GM19467 (cell line): ENCODE data around the gene LEF1.

Experiments
- ATAC-seq: cut with Tn5 transposase; IDR thresholded peaks from one replicate; pipeline ENCODE4 v1.9.1; 2021; ENCODE audit warnings: mild to moderate bottlenecking, moderate library complexity; ENCODE audit not compliant: unreplicated experiment

LEF1 gene

DNA sequence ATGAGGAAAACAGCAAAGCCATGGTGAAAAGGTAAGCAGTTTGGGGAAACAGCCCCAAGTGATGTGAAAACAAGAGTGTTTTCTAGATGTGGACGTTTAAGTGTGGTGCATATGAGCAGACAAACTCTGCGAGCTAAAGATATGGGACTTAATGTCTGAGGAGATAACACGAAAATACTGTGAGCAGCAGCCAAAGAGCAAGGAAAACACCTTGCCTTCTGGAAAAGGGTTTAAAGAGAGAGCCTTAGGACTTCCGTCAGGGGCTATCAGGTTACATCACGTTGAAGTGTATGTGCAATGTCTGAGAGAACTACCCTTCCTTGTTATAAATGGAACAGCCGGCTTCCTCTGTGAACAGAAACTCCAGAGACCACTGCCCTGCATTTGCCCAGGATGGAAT is 54.2 kb downstream of the LEF1 start:
- no peak for ATAC-seq

DNA sequence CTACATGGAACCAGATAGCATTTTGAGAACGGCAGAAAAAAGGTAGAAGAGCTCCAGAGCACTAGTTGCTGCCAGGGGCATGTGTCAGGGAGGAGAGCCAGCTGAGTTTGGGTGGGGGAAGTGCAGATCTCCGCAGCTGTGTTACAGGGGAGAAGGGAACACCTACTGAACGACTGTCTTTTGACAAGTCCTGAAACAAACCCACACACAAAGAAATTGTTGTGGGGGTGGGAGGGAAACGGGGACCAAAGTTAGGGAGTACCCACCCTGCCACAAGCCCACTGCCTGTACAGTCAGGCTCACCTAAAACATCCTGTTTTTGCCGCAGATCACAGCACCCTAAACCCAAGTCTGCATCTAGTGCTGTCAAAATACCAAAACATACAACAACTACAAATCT is 55.5 kb downstream of the LEF1 start:
- ATAC-seq: no peak

- no peak for ATAC-seq
Measured at GRCh38 chr4:108111781-108112180, 57.0 kb downstream of the LEF1 start.

DNA sequence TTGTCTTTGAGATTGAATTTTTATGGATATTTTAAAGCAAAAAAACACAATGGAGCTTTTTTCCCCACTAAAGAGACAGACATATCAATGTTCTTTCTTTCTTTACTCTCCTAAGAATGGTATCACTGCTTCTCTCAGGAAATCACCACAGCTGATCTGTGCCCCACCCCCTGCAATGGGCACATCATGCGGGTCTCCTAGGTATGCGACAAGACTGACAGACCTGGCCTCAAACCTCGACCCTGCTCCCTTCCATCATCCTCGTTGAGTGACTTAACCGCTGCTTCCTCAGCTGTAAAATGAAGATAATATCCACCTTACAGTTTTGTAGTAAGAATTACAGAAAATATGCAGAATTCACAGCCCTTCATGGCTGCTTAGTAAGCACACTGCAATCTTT is 58.3 kb downstream of the LEF1 start:
- peak; percentile 10 for ATAC-seq

GRCh38 chr4:108109997-108110416 is 58.7 kb downstream of the LEF1 start:
- peak; percentile 69 for ATAC-seq

GRCh38 chr4:108109111-108109510 is 59.6 kb downstream of the LEF1 start:
- no peak for ATAC-seq

DNA sequence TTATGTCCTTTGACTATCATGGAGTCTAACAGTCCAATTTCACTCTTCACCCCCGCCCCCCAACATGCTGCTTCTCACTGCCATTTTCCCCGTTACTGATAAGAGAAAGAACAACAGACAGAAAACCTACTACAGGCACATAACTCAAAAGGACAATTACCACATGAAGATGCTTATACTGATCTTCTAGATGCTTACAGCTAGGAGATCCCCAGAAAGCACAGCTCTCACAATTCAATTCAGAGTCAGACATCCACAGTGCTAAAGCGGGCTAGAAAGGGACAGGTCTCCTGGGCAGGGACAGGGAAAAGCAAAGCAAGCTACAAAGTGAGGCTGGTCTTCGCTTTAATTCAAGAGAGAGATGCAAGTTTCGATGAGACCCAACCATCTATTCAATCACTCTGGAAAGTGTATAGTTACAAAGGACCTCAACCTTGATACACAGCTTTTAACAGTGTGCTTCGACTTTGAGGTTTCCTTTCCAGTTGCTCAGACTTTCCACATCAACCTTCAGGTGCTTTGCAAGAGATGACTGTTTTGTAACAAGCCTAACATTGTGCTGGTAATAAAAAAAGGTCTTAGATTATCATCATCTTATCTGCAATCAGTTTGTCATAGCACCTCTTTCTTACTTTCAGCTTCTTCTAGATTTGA is 60.9 kb downstream of the LEF1 start:
- ATAC-seq: no peak

DNA sequence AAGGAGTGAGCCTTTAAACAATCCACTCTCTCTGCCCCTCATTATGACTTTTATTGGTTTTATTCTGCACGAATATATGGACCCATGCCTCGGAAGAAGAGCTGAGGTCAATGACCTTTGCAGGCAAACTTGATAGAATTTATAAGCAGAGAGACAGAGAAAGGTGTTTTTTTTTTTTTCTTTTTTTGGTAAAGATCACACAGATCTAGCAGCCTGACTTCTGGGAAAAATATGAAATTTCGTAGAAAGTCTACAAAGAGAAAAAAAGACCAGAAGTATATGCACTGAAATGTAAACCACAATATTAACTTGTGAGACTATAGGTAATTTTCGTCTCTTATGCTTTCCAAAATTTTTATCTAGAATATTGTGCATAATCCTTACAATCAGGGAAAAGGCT is 61.6 kb downstream of the LEF1 start:
- ATAC-seq: no peak

- ATAC-seq: no peak
Measured at GRCh38 chr4:108106186-108106585, 62.5 kb downstream of the LEF1 start.

GRCh38 chr4:108103099-108103862 is 65.5 kb downstream of the LEF1 start:
- no peak for ATAC-seq

DNA sequence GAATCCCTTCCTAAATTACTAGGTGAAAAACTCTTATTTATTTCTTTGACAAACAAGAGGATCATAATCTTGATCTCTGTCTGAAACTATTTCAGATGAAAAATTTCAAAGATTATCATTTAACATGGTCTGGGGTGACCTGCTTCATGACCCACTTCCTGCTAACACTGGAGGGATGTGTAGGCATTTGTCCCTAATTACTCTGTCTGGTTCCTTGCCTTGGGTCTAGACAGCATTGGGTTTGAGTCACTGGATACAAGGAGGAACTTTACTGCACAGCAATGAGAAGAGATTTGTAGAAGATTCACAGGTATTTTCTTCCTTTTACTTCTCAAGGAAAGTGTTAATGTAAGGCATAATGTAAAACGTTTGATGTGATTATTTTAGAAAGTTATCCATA is 67.9 kb downstream of the LEF1 start:
- no peak for ATAC-seq

GRCh38 chr4:108099838-108100237 is 68.9 kb downstream of the LEF1 start:
- ATAC-seq: no peak

GRCh38 chr4:108097990-108098553 is 70.7 kb downstream of the LEF1 start:
- ATAC-seq: no peak

DNA sequence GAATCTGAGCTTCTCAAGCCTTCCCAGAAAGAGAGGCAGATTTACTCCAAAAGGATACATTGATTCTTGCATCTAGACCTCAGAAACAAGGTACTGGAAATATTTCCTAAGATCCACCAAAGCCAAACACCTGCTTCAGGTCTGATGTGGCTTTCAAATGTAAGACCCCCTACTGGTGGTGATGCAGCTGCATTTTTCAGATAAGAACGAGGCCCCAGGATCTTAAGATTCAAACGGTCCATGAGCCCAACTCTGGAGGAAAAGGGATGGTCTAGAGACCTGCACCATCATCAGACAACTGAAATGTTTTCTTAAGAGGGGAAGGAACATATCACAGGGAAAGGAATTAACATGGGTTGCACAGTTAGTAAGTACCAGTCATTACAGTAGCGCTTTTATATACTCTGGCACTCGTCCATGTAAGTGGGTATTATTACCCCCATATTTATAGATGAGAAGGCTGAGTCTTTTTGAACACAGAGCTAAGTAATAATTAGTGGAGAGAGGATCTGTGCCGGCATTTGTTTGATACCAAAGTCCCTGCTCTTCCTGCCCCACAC is 73.7 kb downstream of the LEF1 start:
- no peak for ATAC-seq

DNA sequence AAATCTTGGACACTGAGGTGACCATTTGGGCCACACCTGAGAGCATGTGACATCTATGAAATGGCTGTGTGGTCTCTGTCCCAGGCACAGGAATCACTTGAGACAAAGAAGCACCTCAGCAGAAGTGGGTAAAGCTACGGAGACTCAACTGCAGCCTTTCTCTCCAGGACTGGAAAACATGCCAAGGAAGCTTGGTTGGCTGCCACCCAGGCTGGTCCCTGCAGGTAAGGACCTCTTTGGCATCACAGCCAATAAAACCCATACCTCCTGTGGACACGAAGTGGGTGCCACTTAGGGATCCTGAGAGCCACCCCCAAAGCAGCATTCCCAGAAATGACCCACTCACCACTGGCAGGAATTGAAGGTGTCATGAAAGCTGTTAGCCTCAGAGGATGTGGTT is 74.6 kb downstream of the LEF1 start:
- ATAC-seq: no peak

- ATAC-seq: no peak
Measured at GRCh38 chr4:108092288-108092687, 76.4 kb downstream of the LEF1 start.

GRCh38 chr4:108087293-108087967 is 81.3 kb downstream of the LEF1 start:
- no peak for ATAC-seq

GRCh38 chr4:108081256-108081655 is 87.5 kb downstream of the LEF1 start:
- ATAC-seq: no peak

GRCh38 chr4:108080747-108081146 is 88.0 kb downstream of the LEF1 start:
- no peak for ATAC-seq

GRCh38 chr4:108078024-108078733 is 90.6 kb downstream of the LEF1 start:
- no peak for ATAC-seq

DNA sequence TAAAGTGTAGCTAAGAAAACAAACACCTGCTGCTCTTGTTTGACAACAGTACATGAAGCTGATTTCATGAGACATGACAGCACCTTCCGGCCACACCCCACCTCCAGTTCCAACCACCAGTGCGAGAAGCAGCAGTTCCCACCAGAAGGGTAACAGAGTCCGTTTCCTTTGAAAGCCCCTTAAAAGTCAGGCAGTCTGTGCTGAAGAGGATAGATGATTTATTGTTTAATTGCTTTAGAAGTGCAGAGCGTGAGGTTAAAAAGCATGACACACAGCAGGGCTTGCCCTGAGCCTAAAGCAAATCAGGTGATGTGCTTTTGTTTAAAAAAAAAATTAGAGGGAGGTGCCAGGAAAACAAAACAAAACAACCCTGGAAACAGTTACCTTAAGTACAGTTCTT is 96.4 kb downstream of the LEF1 start:
- ATAC-seq: no peak
